Ectodermal cell (in vitro differentiated cells): ENCODE measurements around the gene ATP5MC3.

Experiments
- H3K27ac ChIP-seq: 2 replicates; pipeline ENCODE4 v1.7.0; 2013; ENCODE audit warnings: mild to moderate bottlenecking, low read depth, low read length; ENCODE audit not compliant: insufficient read depth, poor library complexity, severe bottlenecking
- H3K27me3 ChIP-seq: 2 replicates; pipeline ENCODE4 v1.7.0; 2013; ENCODE audit warnings: mild to moderate bottlenecking, low read length; ENCODE audit not compliant: insufficient read depth, control insufficient read depth, poor library complexity, severe bottlenecking
- H3K36me3 ChIP-seq: one replicate; pipeline ENCODE4 v1.7.0; 2013; ENCODE audit warnings: low read length; ENCODE audit not compliant: control insufficient read depth, insufficient read depth
- H3K4me1 ChIP-seq: one replicate; pipeline ENCODE4 v1.7.0; 2013; ENCODE audit warnings: low read length; ENCODE audit not compliant: control insufficient read depth, insufficient read depth
- H3K4me3 ChIP-seq: 2 replicates; pipeline ENCODE4 v1.7.0; 2013; ENCODE audit warnings: low read depth, low read length, control low read depth; ENCODE audit not compliant: insufficient read depth
- H3K9me3 ChIP-seq: 2 replicates; pipeline ENCODE4 v1.7.0; 2013; ENCODE audit warnings: mild to moderate bottlenecking, low read length, moderate library complexity; ENCODE audit not compliant: control insufficient read depth
- WGBS, 2 experiments: methylation state at CpG; one replicate each; pipeline ENCODE4 v1.1.7; 2013; ENCODE audit warnings: missing lambda C conversion rate in 2 of 2; 5-methylcytosine and 5-hydroxymethylcytosine counted together

Gene ATP5MC3

DNA sequence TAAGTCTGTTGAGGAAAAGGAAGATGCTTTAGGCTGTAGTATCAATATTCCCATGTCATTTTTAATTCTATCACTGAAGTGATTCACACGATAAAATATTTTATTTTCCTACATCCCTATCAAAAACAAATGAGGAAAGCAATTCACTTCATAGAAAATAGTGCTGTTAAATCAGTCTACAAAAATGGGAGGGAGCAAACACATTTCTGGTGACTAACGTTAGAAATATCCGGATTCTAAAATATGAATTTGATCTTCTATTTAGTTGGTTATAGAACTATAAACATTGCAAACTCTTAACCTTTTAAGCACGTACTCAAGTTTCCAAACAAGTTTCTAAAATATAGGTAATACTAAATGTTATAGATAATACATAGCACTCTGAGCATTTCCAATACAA, 34.3 kb downstream of the ATP5MC3 start:
- Histone ChIP-seq H3K27me3 (no peaks in the 10 kb centered on the region), H3K4me3 (no peak overlapping the region), H3K4me1 (no peaks in the 10 kb centered on the region), H3K36me3 (peaks cover 2% of the 10 kb centered on the region), H3K27ac (no peak overlapping the region), H3K9me3 (no peaks in the 10 kb centered on the region)
- WGBS, 2 experiments: 98 to 100% methylated on average over 2 to 3 of the region's 4 CpGs

DNA sequence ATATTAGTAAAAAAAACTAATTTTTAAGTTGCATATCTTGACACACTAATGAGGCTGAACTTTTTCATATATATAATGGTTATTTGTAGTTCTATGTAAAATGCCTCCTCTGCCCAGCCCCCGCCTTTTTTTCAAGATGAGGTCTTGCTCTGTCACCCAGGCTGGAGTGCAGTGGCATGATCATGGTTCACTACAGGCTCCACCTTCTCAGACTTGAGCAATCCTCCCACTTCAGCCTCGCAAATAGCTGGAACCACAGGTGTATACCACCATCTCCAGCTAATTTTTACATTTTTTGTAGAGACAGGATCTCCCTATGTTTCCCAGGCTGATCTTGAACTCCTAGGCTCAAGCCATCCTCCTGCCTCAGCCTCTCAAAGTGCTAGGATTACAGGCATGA, 37.8 kb downstream of the ATP5MC3 start:
- Histone ChIP-seq H3K4me3 (no peak overlapping the region), H3K36me3 (peaks cover 2% of the 10 kb centered on the region), H3K4me1 (no peaks in the 10 kb centered on the region), H3K27me3 (no peaks in the 10 kb centered on the region), H3K27ac (no peak overlapping the region), H3K9me3 (no peaks in the 10 kb centered on the region)
- WGBS, 2 experiments: 89 to 92% methylated on average over 2 of the region's 2 CpGs

DNA sequence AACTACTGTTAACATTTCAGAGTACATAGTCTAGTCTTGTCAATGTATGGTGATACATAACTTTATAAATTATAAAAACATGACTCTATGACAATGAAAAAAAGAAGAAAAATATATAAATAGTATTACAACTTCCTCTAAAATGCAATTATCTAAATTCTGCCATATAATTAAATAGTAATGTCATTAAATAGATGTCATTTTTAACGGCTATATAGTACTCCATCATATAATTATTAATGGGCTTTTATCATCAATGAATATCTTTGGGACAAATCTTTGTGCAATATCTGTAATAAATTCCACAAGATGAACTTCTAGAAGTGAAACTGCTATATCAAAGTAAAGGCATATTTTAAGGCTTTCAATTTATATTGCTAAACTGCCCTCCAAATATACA, 38.3 kb downstream of the ATP5MC3 start:
- Histone ChIP-seq H3K9me3 (no peaks in the 10 kb centered on the region), H3K4me1 (no peaks in the 10 kb centered on the region), H3K4me3 (no peak overlapping the region), H3K36me3 (peaks cover 2% of the 10 kb centered on the region), H3K27ac (no peak overlapping the region), H3K27me3 (no peaks in the 10 kb centered on the region)
- no CpG with 5 or more reads among the region's 1 CpG for WGBS, 2 experiments

DNA sequence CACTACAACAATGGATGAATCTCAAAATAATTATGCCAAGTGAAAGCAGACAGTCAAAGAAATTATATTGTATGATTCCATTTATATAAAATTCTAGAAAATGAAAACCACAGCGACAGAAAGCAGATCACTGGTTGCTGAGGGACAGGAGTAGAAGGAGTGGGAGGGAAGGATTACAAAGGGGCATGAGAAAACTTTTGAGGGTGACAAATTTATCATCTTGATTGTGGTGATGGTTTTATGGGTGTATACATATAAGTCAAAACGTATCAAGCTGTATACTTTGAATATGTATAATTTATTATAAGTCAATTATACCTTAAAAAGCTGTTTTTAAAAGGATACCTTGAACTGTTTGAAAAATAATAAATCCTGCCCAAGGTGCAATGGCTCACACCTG, 41.2 kb downstream of the ATP5MC3 start:
- H3K27ac ChIP-seq: no peak overlapping the region
- no peaks in the 10 kb centered on the region for H3K27me3 ChIP-seq
- H3K9me3 ChIP-seq: no peaks in the 10 kb centered on the region
- 95 to 100% methylated on average over 1 of the region's 2 CpGs for WGBS, 2 experiments
- H3K4me3 ChIP-seq: no peak overlapping the region
- H3K4me1 ChIP-seq: no peaks in the 10 kb centered on the region
- peaks cover 4% of the 10 kb centered on the region for H3K36me3 ChIP-seq

GRCh38 chr2:175137793-175138192, 43.7 kb downstream of the ATP5MC3 start:
- Histone ChIP-seq H3K36me3 (peaks cover 8% of the 10 kb centered on the region), H3K27me3 (no peaks in the 10 kb centered on the region), H3K4me1 (no peaks in the 10 kb centered on the region), H3K9me3 (no peaks in the 10 kb centered on the region), H3K27ac (no peak overlapping the region), H3K4me3 (no peak overlapping the region)
- WGBS, 2 experiments: 94 to 98% methylated on average over 2 of the region's 2 CpGs

DNA sequence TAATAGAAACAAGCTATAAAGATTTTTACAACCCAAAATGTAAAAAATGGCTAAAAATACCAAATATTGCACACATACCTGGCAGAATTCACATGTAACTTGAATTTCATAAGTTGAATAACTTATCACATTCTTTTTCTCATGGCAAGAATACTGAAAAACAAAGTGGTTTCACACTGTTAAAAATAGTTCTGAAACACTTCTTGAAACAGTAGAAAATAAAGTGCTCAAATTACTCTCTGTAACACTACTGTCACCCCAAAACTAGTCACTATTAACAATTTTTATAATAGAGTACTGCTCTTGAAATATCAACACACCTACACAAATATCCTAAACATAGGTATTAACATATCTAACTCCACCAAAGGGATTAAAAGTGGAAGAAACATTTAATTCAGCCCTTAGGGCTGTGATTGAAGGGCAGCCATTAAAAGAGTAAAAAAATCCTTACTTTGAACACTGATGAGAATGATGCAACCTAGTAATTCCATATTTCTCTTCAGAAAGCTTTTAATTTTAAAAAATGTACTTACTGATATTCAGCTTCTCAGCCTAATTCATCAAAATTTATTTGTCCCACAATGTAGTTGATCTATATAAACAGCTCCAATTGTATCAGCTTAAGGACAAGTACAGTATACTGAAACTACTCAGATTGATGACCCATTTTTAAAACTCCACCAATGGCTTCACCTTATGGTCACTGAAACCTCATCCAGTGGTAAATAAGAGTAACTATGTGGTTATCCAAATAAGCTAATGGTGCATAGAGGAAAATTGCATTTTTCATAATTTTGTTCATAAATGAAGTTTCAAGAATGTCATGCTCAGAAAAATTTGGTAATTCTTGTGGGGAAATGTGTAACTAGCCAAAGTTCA, 44.9 kb downstream of the ATP5MC3 start:
- H3K4me3 ChIP-seq: no peak overlapping the region
- no peaks in the 10 kb centered on the region for H3K4me1 ChIP-seq
- no peak overlapping the region for H3K27ac ChIP-seq
- H3K27me3 ChIP-seq: no peaks in the 10 kb centered on the region
- peaks cover 8% of the 10 kb centered on the region for H3K36me3 ChIP-seq
- no peaks in the 10 kb centered on the region for H3K9me3 ChIP-seq

GRCh38 chr2:175135862-175136261, 45.6 kb downstream of the ATP5MC3 start:
- Histone ChIP-seq H3K9me3 (no peaks in the 10 kb centered on the region), H3K4me3 (no peak overlapping the region), H3K36me3 (peaks cover 8% of the 10 kb centered on the region), H3K27ac (no peak overlapping the region), H3K4me1 (no peaks in the 10 kb centered on the region), H3K27me3 (no peaks in the 10 kb centered on the region)
- 82 to 91% methylated on average over 2 of the region's 2 CpGs for WGBS, 2 experiments

DNA sequence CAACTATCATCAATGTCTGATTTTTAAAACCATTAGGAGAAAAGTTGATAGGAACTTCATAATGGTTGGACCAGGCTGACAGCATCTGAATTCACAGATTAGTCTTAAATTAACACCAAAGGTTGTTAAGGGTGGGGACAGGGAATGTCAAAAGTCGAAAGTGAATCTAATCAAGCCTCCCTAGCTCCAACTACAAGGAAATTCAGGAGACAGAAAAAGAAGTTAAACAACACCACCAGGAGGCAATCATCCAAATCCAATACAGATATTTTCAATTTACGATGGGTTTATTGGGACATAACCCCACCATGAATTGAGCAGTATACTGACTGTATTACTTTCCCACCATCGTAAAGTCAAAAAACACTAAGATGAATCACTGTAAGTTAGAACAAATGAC, 46.3 kb downstream of the ATP5MC3 start:
- no peak overlapping the region for H3K27ac ChIP-seq
- H3K4me1 ChIP-seq: no peaks in the 10 kb centered on the region
- H3K4me3 ChIP-seq: no peak overlapping the region
- peaks cover 8% of the 10 kb centered on the region for H3K36me3 ChIP-seq
- 95% methylated on average over 3 of the region's 3 CpGs for WGBS, 2 experiments
- H3K27me3 ChIP-seq: no peaks in the 10 kb centered on the region
- H3K9me3 ChIP-seq: no peaks in the 10 kb centered on the region

- Histone ChIP-seq H3K36me3 (peaks cover 16% of the 10 kb centered on the region), H3K4me3 (no peak overlapping the region)
- WGBS, 2 experiments: 75 to 100% methylated on average over 1 of the region's 2 CpGs
Measured at GRCh38 chr2:175131252-175131651, 50.3 kb downstream of the ATP5MC3 start.

DNA sequence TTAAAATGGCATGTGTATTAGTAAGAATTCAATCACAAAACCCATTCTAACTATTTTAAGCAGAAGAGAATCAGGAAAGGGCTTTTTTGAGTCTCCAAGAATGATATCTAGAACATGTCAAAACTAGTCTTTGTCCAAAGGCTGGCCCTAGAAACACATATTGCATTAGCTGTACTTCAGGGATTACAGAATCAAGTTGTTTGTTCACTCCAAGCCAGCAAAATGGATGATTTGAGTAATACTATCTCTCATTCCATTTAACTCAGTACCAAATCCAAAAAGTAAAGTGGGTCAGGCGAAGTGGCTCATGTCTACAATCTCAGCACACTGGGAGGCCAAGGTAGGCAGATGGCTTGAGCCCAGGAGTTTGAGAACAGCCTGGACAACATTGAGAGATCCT, 54.8 kb downstream of the ATP5MC3 start:
- H3K4me3 ChIP-seq: no peak overlapping the region
- H3K36me3 ChIP-seq: peaks cover 7% of the 10 kb centered on the region
- H3K27ac ChIP-seq: no peak overlapping the region
- 92 to 98% methylated on average over 1 of the region's 1 CpG for WGBS, 2 experiments
- no peaks in the 10 kb centered on the region for H3K4me1 ChIP-seq
- H3K9me3 ChIP-seq: no peaks in the 10 kb centered on the region
- H3K27me3 ChIP-seq: no peaks in the 10 kb centered on the region

More at GRCh38 chr2:175131252-175131651, 50.3 kb downstream of the ATP5MC3 start:
- Histone ChIP-seq H3K27me3 (no peaks in the 10 kb centered on the region), H3K27ac (no peak overlapping the region), H3K4me1 (no peaks in the 10 kb centered on the region), H3K9me3 (no peaks in the 10 kb centered on the region)
